ENCODE data around the gene RALGAPA2.

The RALGAPA2 gene

GRCh38 chr20:20683481-20684321 is 28.7 kb downstream of the RALGAPA2 start:
- DNase-seq (ENCODE audit: low read depth in 3 of 3) = no peak

- no peak for DNase-seq (ENCODE audit: low read depth in 3 of 3)
These were observed 29.4 kb downstream of the RALGAPA2 start for GRCh38 chr20:20683020-20683419.

DNA sequence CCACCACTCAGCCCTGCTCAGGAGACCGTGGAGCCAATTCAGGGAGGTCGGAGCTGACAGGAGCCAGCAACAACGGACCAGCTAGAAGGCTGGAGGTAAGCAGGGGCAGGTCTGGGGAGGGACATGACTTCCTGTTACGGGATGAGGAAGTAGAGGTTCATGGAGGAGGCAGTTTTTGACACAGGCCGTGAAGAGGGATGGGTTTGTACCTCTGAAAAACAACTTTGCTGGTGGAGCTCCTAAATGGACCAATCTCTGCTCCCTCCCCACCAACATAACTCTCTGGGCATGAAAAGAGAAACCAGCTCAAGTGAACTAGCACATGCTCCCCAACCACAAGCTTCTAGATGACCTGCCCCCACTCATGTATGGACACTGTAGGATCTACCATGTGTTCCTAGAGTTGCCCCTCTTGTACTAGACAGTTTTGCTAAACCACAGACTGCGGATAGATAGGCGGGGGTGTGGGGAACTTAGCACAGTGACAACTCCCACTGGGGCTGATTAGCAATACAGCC is 31.4 kb downstream of the RALGAPA2 start:
- DNase-seq (ENCODE audit: low read depth in 3 of 3) = no peak

- DNase-seq (ENCODE audit: low read depth in 3 of 3) = no peak
These were observed 33.1 kb downstream of the RALGAPA2 start for GRCh38 chr20:20679316-20679715.

DNA sequence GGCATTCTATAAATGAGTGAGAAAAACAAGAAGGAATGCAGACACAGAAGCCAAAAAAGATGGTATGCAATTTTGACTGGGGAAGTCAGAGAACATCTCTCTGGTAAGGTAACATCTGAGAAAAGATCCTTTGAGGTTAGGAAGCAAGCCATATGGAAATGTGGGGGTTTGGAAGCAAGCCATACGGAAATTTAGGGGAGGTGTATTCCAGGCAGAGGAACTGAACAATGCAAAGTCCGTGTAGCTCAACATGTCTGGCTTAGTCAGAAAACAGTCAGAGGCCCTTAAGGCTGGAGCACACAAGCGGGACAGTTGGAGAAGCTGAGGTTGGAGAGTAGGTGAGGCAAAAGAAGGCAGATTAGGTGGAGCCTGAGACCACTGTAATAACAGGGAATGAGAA is 35.3 kb downstream of the RALGAPA2 start:
- no peak for DNase-seq (ENCODE audit: low read depth in 3 of 3)

DNA sequence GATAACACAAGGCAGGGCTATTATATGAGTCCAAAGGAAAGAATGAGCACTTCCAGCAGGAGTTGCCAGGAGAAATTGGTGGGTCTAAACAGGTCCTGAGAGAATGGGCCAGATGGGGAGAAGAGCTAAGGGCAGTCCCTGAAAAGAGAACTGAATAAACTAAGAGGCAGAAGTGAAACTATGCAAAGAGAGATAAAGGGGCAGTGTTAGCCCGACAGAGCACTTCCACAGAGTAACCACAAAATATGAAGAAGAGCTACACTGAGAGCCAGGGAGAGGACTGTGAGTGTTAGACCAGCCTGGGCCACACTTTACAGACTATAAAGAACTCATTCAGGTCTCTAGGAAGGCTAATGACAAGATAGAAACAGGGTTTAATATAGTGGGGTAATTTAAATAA is 43.8 kb downstream of the RALGAPA2 start:
- no peak for DNase-seq (ENCODE audit: low read depth in 3 of 3)

GRCh38 chr20:20666359-20666758 is 46.1 kb downstream of the RALGAPA2 start:
- DNase-seq (ENCODE audit: low read depth in 3 of 3) = no peak

DNA sequence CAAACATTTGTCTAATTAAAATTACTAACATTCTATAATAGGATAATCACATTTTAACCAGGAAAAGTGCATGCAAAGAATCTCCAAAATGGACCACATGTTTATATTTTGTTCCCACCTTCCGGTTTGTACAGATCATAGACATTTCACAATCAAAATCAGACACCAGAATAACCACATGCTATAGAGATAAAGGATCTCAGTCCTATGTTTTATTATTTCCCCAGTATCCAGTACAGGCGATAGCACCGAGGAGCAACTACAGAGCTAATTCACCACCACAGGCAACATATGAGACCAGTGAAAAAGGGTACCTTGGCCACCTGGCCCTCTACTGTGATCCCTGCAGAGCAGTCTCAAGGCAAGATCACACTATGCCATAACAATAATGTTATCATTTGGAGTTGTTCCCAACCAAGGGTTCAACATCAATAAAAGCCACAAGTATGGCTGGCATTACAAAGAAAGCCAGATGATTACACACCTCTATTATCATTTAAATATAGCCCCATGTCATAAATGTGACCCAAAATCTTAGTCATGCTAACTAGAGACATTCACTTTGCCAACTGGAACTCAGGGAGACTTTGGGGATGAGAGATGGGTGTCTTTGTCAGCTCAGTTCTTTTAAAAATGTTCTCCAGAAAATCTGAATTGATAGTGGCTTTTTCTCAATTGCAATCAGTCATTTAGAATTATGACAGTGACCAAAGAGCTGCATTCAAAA is 46.7 kb downstream of the RALGAPA2 start:
- DNase-seq (ENCODE audit: low read depth in 3 of 3) = no peak

DNA sequence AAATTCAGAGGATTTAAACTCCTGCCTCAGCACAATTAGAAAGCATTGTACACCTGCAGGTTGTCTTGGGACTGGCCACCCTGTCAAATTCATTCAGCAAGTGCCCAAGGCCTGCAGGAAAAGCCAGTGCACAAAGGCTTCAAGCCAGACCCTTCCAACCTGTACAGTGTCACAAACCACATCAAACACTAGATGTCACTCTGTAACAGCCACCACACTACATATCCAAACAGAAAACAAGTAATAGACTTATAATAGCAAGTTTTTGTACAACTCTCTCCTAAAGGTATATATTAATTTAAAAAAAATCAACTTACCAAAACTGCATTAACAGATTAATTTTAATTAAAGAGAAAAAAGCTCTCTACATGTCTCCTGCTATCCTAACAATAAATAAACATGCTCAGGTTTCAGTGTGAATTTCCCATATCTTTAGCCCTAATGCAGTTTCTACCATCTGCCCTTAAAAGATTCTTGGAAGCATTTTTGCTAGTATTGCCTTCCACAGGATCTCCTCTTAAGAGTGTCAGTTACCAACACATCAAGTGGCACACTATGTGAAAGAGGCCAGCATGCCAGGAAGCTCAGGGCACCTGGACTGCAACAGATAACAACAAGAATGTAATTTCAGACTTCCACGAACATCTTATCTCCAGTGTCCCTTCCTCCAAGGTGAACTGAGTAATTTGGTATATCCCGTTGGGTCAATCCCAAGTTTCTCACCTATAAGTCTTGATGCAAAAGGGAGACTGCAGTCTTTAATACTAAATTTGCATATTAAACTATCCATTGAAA is 47.5 kb downstream of the RALGAPA2 start:
- no peak for DNase-seq (ENCODE audit: low read depth in 3 of 3)

GRCh38 chr20:20663841-20664240 is 48.6 kb downstream of the RALGAPA2 start:
- no peak for DNase-seq (ENCODE audit: low read depth in 3 of 3)

GRCh38 chr20:20658871-20659431 is 53.5 kb downstream of the RALGAPA2 start:
- DNase-seq (ENCODE audit: low read depth in 3 of 3) = no peak

DNA sequence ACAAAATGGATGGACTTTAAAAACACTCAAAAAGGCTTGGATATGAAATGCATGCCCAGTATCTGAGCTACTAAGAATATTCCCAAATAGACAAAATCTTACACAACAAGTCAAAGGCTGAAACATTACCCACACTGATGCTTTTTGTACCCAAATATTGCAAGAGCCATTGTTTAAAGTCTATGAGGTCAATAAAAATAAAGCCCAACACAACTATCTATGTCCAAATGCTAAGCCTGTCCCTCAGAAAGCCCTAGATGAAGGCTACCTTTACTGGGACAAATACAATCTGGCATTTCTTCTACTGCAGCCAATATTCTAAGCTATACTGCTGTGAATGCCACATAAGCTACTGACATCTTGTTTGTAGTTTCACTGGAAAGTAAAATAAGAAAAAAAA is 54.3 kb downstream of the RALGAPA2 start:
- DNase-seq (ENCODE audit: low read depth in 3 of 3) = no peak

DNA sequence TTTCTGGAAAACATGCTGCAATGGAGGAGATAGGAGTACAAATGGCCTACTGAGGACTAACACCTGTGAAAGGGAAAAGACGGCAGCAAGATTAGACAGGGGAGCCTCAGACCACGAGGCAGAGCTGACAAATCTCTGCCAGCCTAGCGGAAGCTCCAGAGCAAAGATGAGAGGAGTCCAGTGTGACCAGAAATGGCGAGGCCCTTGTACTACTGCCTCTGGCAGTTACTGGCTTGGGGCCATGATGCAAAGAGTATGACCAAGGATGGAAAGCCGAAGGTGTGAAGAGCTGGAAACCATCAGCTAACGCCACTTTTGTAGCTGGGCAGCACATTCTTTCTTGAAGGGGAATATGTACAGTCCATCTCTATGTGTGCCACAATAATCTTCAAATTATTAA is 55.4 kb downstream of the RALGAPA2 start:
- no peak for DNase-seq (ENCODE audit: low read depth in 3 of 3)

- DNase-seq (ENCODE audit: low read depth in 3 of 3) = no peak
These were observed 56.6 kb downstream of the RALGAPA2 start for GRCh38 chr20:20655883-20656282.

GRCh38 chr20:20649945-20650344 is 62.5 kb downstream of the RALGAPA2 start:
- no peak for DNase-seq (ENCODE audit: low read depth in 3 of 3)

GRCh38 chr20:20643927-20644326 is 68.5 kb downstream of the RALGAPA2 start:
- no peak for DNase-seq (ENCODE audit: low read depth in 3 of 3)

DNA sequence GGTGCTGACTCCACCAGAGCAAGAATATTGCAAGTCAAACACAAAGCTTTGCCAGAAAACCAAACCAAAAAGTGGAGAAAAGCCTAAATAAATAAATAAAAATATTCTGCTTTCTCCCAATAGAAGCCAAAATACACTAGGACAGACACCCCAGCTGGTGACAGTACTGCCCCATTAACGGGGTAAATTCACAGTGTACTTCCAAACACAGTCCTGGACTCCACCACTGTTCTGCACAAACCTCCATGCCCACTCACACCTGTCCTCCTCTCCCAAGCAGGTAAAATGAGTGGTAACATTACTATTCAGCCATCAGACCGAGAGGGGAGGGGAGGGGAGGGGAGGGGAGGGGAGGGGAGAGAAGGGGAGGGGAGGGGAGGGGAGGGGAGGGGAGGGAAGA is 70.7 kb downstream of the RALGAPA2 start:
- no peak for DNase-seq (ENCODE audit: low read depth in 3 of 3)

- DNase-seq (ENCODE audit: low read depth in 3 of 3) = no peak
These were observed 73.6 kb downstream of the RALGAPA2 start for GRCh38 chr20:20638878-20639277.

DNA sequence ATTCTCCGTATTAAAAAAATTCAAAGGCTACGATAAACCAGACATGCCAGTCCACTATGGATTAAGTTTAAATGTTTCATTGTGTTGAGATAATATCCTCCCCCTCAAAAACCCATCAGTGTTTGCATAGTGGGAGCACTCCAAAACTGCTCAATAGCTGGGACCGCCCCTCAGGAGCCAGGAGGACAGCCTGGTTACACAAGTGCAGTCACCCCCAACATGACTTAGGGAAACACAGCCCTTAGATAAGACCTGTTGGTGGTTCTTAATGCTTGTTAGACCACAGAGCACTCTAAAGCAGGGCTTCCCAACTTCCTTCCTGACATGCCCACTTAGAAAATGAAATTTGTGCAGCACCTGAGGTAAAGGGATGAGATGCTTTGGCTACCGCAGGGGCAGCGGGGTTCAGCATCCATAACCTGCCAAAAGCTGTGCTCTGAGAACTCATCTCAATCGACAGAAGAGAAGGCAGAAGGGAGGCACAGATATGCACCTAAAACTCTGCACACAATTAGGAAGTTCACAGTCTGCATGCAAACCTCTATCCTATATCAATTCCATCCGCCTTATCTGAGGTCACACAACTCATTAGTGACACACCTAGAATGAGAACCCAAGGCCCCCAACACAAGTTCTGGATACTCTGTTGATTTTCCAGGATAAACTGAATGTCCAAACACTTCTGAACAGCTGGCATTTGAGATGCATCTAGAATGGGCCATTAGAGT is 74.3 kb downstream of the RALGAPA2 start:
- DNase-seq (ENCODE audit: low read depth in 3 of 3) = no peak

GRCh38 chr20:20635006-20635405 is 77.4 kb downstream of the RALGAPA2 start:
- no peak for DNase-seq (ENCODE audit: low read depth in 3 of 3)

- no peak for DNase-seq (ENCODE audit: low read depth in 3 of 3)
These were observed 79.8 kb downstream of the RALGAPA2 start for GRCh38 chr20:20632644-20633043.

Measured in stimulated activated CD4-positive, alpha-beta T cell treated with anti-CD3 and anti-CD28 coated beads, TNF-alpha, amount 100 ng/mL, for 48 hours (primary cell).